DOHH2 (cell line): ENCODE results near the gene NUP35.

Experiments used
- H3F3A ChIP-seq: fragments of 200-600 bp; sonication (generic), shearing (Covaris generic); 2 replicates; pipeline ENCODE4 v1.6.0; 2016; ENCODE audit warnings: antibody characterized with exemption, mild to moderate bottlenecking; ENCODE audit not compliant: control insufficient read depth, insufficient read depth
- H3K27ac ChIP-seq: fragments of 200-600 bp; sonication (generic); 2 replicates; pipeline ENCODE4 v1.5.1; 2014; ENCODE audit warnings: low read depth, mild to moderate bottlenecking, low read length, moderate library complexity
- H3K27me3 ChIP-seq: fragments of 200-600 bp; sonication (generic); 2 replicates; pipeline ENCODE4 v1.6.1; 2014; ENCODE audit warnings: mild to moderate bottlenecking, low read length, mixed read lengths; ENCODE audit not compliant: control insufficient read depth
- H3K36me3 ChIP-seq: fragments of 200-600 bp; sonication (generic); 2 replicates; pipeline ENCODE4 v1.6.1; 2014; ENCODE audit warnings: mild to moderate bottlenecking, low read length, moderate library complexity, mixed read lengths; ENCODE audit not compliant: control insufficient read depth
- H3K4me1 ChIP-seq: fragments of 200-600 bp; sonication (generic); 2 replicates; pipeline ENCODE4 v1.6.1; 2014; ENCODE audit warnings: mild to moderate bottlenecking, low read length, mixed read lengths; ENCODE audit not compliant: control insufficient read depth
- H3K4me2 ChIP-seq: fragments of 200-600 bp; sonication (generic); 2 replicates; pipeline ENCODE4 v1.6.0; 2014; ENCODE audit warnings: mild to moderate bottlenecking, low read length, moderate library complexity
- H3K4me3 ChIP-seq: fragments of 200-600 bp; sonication (generic); 2 replicates; pipeline ENCODE4 v1.5.1; 2014; ENCODE audit warnings: mild to moderate bottlenecking, low read length, mixed read lengths
- H3K79me2 ChIP-seq: fragments of 200-600 bp; sonication (generic); 2 replicates; pipeline ENCODE4 v1.6.1; 2014; ENCODE audit warnings: mild to moderate bottlenecking, low read length, mixed read lengths; ENCODE audit not compliant: control insufficient read depth
- H3K9me2 ChIP-seq: fragments of 200-600 bp; sonication (generic); replicated peaks from 2 replicates; pipeline ENCODE4 v1.6.1; 2014; ENCODE audit warnings: mild to moderate bottlenecking, low read length, mixed read lengths; ENCODE audit not compliant: control insufficient read depth
- H3K9me3 ChIP-seq: fragments of 200-600 bp; sonication (generic); 2 replicates; pipeline ENCODE4 v1.6.1; 2014; ENCODE audit warnings: antibody characterized with exemption, low read length, mixed read lengths; ENCODE audit not compliant: control insufficient read depth, insufficient read depth
- H4K20me1 ChIP-seq: fragments of 200-600 bp; sonication (generic); 2 replicates; pipeline ENCODE4 v1.6.0; 2014; ENCODE audit warnings: low read depth, mild to moderate bottlenecking, antibody characterized with exemption, low read length, moderate library complexity; ENCODE audit not compliant: control insufficient read depth, insufficient read depth
- EZH2phosphoT487 ChIP-seq: fragments of 200-600 bp; sonication (generic); IDR thresholded peaks from 2 replicates; pipeline ENCODE4 v1.6.1; 2017; ENCODE audit warnings: borderline replicate concordance, mild to moderate bottlenecking, antibody characterized with exemption, low read length, moderate library complexity, mixed read lengths
- TF ChIP-seq, protein P1 (sequence below): fragments of 200-600 bp; sonication (generic); IDR thresholded peaks from one replicate; pipeline ENCODE4 v1.5.1; 2014; ENCODE audit warnings: antibody characterized with exemption, mild to moderate bottlenecking, low read depth, low read length; ENCODE audit not compliant: poor library complexity, severe bottlenecking

NUP35 gene

DNA sequence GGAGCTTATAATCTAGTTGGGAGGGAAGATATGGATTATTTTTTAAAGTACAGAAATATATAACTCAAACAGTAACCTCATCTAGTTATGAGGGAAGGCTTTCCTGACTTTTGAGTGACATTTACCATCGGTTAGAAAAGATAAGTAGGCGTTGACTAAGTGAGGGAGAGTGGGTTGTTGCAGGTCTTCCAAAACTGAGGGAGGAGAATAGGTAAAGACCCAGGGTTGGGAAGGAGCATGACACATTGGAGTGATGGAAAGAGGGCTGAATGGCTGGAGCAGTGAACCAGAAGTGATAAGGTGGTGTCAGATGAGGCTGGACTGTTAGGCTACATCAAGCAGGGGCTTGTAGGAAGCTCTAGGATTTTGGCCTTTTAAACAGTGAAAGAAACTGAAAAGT, 10.6 kb upstream of the NUP35 start:
- H3K9me2 ChIP-seq, result no peaks in the 10 kb centered on the region
- no peak overlapping the region for H3K4me3 ChIP-seq
- no peak for TF ChIP-seq EZH2phosphoT487
- TF ChIP-seq, protein P1, sequence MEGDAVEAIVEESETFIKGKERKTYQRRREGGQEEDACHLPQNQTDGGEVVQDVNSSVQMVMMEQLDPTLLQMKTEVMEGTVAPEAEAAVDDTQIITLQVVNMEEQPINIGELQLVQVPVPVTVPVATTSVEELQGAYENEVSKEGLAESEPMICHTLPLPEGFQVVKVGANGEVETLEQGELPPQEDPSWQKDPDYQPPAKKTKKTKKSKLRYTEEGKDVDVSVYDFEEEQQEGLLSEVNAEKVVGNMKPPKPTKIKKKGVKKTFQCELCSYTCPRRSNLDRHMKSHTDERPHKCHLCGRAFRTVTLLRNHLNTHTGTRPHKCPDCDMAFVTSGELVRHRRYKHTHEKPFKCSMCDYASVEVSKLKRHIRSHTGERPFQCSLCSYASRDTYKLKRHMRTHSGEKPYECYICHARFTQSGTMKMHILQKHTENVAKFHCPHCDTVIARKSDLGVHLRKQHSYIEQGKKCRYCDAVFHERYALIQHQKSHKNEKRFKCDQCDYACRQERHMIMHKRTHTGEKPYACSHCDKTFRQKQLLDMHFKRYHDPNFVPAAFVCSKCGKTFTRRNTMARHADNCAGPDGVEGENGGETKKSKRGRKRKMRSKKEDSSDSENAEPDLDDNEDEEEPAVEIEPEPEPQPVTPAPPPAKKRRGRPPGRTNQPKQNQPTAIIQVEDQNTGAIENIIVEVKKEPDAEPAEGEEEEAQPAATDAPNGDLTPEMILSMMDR, result no peak
- no peaks in the 10 kb centered on the region for H4K20me1 ChIP-seq
- no peak overlapping the region for H3K4me2 ChIP-seq
- no peaks in the 10 kb centered on the region for H3K27me3 ChIP-seq
- H3K27ac ChIP-seq, result no peak overlapping the region
- no peaks in the 10 kb centered on the region for H3F3A ChIP-seq
- H3K36me3 ChIP-seq, result no peaks in the 10 kb centered on the region
- no peaks in the 10 kb centered on the region for H3K9me3 ChIP-seq
- no peaks in the 10 kb centered on the region for H3K79me2 ChIP-seq
- H3K4me1 ChIP-seq, result peaks cover 10% of the 10 kb centered on the region

DNA sequence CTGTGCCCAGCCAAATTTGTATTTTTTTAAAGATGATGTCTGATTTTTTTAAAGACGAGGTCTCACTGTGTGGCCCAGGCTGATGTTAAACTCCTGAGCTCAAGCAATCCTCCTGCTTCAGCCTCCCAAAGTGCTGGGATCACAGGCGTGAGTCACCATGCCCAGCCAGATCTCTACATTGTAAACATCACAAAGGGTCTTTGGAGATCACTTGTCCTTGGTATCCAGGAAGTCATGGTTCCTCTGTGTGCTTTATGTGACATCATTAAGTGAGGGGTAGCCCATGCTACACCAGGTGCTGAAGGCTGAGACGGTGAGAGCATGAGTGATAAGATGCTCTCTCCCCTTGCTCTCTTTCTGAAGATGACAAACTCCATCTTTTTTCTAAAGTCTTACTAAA, 7.0 kb upstream of the NUP35 start:
- Histone ChIP-seq H3K4me2 (no peak overlapping the region), H3K27me3 (no peaks in the 10 kb centered on the region), H3K36me3 (no peaks in the 10 kb centered on the region), H3K79me2 (no peaks in the 10 kb centered on the region), H3K9me3 (no peaks in the 10 kb centered on the region), H4K20me1 (no peaks in the 10 kb centered on the region), H3K9me2 (no peaks in the 10 kb centered on the region), H3F3A (no peaks in the 10 kb centered on the region), H3K4me1 (peaks cover 10% of the 10 kb centered on the region), H3K4me3 (no peak overlapping the region), H3K27ac (no peak overlapping the region)
- TF ChIP-seq, protein P1, result no peak
- no peak for TF ChIP-seq EZH2phosphoT487

DNA sequence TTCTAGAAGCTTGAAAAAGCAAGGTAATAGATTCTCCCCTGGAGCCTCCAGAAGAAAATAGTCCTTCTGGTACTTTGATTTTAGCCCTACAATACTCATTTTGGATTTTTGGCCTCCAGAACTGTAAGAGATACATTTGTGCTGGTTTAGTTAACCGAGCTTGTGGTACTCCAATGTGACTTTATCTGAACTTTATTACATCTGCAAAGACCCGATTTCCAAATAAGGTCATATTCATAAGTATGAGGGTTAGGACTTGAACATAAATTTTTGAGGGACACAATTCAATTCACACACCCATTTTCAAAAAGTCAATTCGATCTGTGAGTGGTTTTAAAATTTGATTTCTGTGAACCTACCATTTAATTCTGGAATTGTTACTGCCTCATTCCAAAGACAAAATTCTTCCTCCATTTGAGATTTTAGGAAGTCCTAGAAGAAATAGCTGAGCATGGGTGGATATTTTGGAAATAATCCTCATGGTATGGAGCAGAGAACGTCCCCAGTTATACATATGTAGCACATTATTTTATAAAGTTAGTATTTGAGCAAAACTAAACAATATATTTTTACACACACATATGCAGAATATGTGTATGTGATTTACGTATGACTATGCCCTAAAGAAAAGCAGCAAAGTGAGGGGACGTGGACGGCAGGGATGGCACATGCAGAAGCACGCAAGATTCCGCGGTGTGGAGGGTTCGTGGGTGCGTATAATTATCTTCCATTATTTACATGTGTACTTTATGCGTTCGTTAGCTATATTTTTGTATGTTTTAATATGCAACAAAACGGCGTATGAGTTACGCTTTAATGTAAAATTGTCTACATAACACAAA, 905 bp upstream of the NUP35 start:
- peak overlapping the region; percentile 73 for H3K27ac ChIP-seq
- no peaks in the 10 kb centered on the region for H3K9me3 ChIP-seq
- H3K4me3 ChIP-seq, result peak overlapping the region; percentile 94
- H3K4me1 ChIP-seq, result peaks cover 29% of the 10 kb centered on the region
- peaks cover 4% of the 10 kb centered on the region; the same call in 1 of the 2 replicates for H3F3A ChIP-seq
- H3K27me3 ChIP-seq, result no peaks in the 10 kb centered on the region; the same call in 1 of the 2 replicates
- TF ChIP-seq, protein P1, result no peak
- no peak for TF ChIP-seq EZH2phosphoT487
- H3K9me2 ChIP-seq, result no peaks in the 10 kb centered on the region
- H3K4me2 ChIP-seq, result peak overlapping the region; percentile 94
- H4K20me1 ChIP-seq, result peaks cover 5% of the 10 kb centered on the region; the same call in 1 of the 2 replicates
- peaks cover 41% of the 10 kb centered on the region for H3K79me2 ChIP-seq
- H3K36me3 ChIP-seq, result peaks cover 34% of the 10 kb centered on the region
